Endothelial cell (in vitro differentiated cells): ENCODE results near the gene SERINC2. TPM values are rescaled to one million over a fixed set of nuclear protein-coding genes. Genes with fewer than 3 reads are reported as not detected.

Experiments
- DNase-seq: peaks from one replicate; pipeline ENCODE4 v3.0.0; 2021; ENCODE audit warnings: low spot score
- H3K27ac Mint-ChIP-seq: one replicate; pipeline ENCODE4 v1.8.0; 2021; ENCODE audit warnings: mixed read lengths, inconsistent platforms; ENCODE audit not compliant: unreplicated experiment
- H3K27me3 Mint-ChIP-seq: one replicate; pipeline ENCODE4 v1.8.0; 2021; ENCODE audit warnings: mild to moderate bottlenecking, moderate library complexity, mixed read lengths, inconsistent platforms; ENCODE audit not compliant: unreplicated experiment
- H3K36me3 Mint-ChIP-seq: one replicate; pipeline ENCODE4 v1.8.0; 2021; ENCODE audit warnings: mild to moderate bottlenecking, low read depth, mixed read lengths, inconsistent platforms; ENCODE audit not compliant: unreplicated experiment
- H3K4me1 Mint-ChIP-seq: one replicate; pipeline ENCODE4 v1.8.0; 2021; ENCODE audit warnings: mild to moderate bottlenecking, mixed read lengths, inconsistent platforms; ENCODE audit not compliant: unreplicated experiment
- H3K4me3 Mint-ChIP-seq: one replicate; pipeline ENCODE4 v1.8.0; 2021; ENCODE audit warnings: mild to moderate bottlenecking, mixed read lengths, inconsistent platforms; ENCODE audit not compliant: unreplicated experiment
- H3K9me3 Mint-ChIP-seq: one replicate; pipeline ENCODE4 v1.8.0; 2021; ENCODE audit warnings: mixed read lengths, inconsistent platforms; ENCODE audit not compliant: unreplicated experiment
- CTCF ChIP-seq: fragments of 200-600 bp; sonication (generic); IDR thresholded peaks from one replicate; pipeline ENCODE4 v1.5.0; 2021; ENCODE audit warnings: antibody characterized with exemption; ENCODE audit not compliant: unreplicated experiment
- total RNA-seq: library from RNA; stranded (reverse); fragmentation: NEBNext Ultra II Directional; extraction: Animal tissue kit (Norgen Biotek cat#: 25700); gene quantifications from one replicate; pipeline ENCODE4 v1.2.1, GENCODE V29; 2021; ENCODE audit not compliant: unreplicated experiment

Gene SERINC2
- total RNA-seq, 1 donor from 2014 or later = 23.6 TPM

GRCh38 chr1:31423418-31423947, 10.5 kb downstream of the SERINC2 start:
- no peak overlapping the region for H3K27ac Mint-ChIP-seq
- peaks cover 4% of the 10 kb centered on the region for H3K4me1 Mint-ChIP-seq
- no peak for DNase-seq
- H3K4me3 Mint-ChIP-seq = no peak overlapping the region
- H3K36me3 Mint-ChIP-seq = peaks cover 10% of the 10 kb centered on the region
- H3K9me3 Mint-ChIP-seq = no peaks in the 10 kb centered on the region
- TF ChIP-seq CTCF = no peak
- no peaks in the 10 kb centered on the region for H3K27me3 Mint-ChIP-seq

GRCh38 chr1:31424568-31424967, 11.6 kb downstream of the SERINC2 start:
- Mint-ChIP-seq H3K9me3 (no peaks in the 10 kb centered on the region), H3K4me3 (no peak overlapping the region), H3K36me3 (peaks cover 12% of the 10 kb centered on the region), H3K4me1 (peaks cover 4% of the 10 kb centered on the region), H3K27me3 (no peaks in the 10 kb centered on the region), H3K27ac (no peak overlapping the region)
- DNase-seq = no peak
- TF ChIP-seq CTCF = no peak

GRCh38 chr1:31425301-31426081, 12.5 kb downstream of the SERINC2 start:
- DNase-seq = no peak
- no peak for TF ChIP-seq CTCF
- H3K36me3 Mint-ChIP-seq = peaks cover 20% of the 10 kb centered on the region
- peaks cover 4% of the 10 kb centered on the region for H3K4me1 Mint-ChIP-seq
- no peaks in the 10 kb centered on the region for H3K9me3 Mint-ChIP-seq
- no peaks in the 10 kb centered on the region for H3K27me3 Mint-ChIP-seq
- no peak overlapping the region for H3K4me3 Mint-ChIP-seq
- H3K27ac Mint-ChIP-seq = no peak overlapping the region

GRCh38 chr1:31426249-31426922, 13.4 kb downstream of the SERINC2 start:
- no peaks in the 10 kb centered on the region for H3K27me3 Mint-ChIP-seq
- H3K4me3 Mint-ChIP-seq = no peak overlapping the region
- no peak for DNase-seq
- H3K4me1 Mint-ChIP-seq = peaks cover 4% of the 10 kb centered on the region
- no peak for TF ChIP-seq CTCF
- H3K36me3 Mint-ChIP-seq = peaks cover 20% of the 10 kb centered on the region
- no peak overlapping the region for H3K27ac Mint-ChIP-seq
- H3K9me3 Mint-ChIP-seq = no peaks in the 10 kb centered on the region

- Mint-ChIP-seq H3K27ac (no peak overlapping the region), H3K4me1 (peaks cover 4% of the 10 kb centered on the region), H3K9me3 (no peaks in the 10 kb centered on the region), H3K27me3 (no peaks in the 10 kb centered on the region), H3K36me3 (peaks cover 20% of the 10 kb centered on the region), H3K4me3 (no peak overlapping the region)
- DNase-seq = no peak
- no peak for TF ChIP-seq CTCF
Measured at GRCh38 chr1:31427322-31427721, 14.3 kb downstream of the SERINC2 start.
